Renal pelvis (tissue), 4 donors: ENCODE data around the gene DSTYK. TPM values are rescaled to one million over a fixed set of nuclear protein-coding genes. Genes with fewer than 3 reads are reported as not detected.
"Not testable (repeated sequence)": the region's sequence is repeated elsewhere in the genome, so short reads cannot be mapped to it uniquely, and the experiment has no call there.

Experiments
- DNase-seq: peaks from one replicate; pipeline ENCODE4 v3.0.0-alpha.2; 2013
- polyA plus RNA-seq, 3 donors: library from polyadenylated mRNA; unstranded; fragments of 120-200 nt; gene quantifications; one replicate each; pipeline ENCODE4 v1.2.1, GENCODE V29; 2013; ENCODE audit not compliant: insufficient read length in 3 of 3

DSTYK gene
- polyA plus RNA-seq, 3 donors = 15.2 to 20.8 (median 18.0) TPM

DNA sequence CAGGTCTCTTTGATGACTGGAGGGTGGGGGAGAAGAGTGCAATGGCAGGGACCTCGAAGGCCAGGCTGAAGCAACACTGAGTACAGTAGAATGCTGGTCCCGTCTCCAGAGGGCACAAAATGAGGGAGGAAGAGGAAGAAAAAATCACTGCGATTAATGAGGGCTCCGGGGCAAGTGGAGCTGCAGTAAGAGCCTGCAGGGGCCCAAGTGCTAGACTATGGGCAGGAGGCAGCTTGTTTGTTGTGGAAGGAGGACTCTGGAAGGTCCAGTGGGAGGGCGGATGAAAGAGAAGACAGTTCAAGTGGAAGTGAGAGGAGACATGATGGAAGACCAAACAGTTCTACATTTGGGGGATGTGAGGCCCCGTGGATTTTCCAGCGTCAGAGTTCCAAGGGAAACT lies 33.6 kb upstream of the DSTYK start:
- no peak for DNase-seq

GRCh38 chr1:205244384-205244783 lies 32.9 kb upstream of the DSTYK start:
- no peak for DNase-seq

- no peak for DNase-seq
Measured at GRCh38 chr1:205243350-205244191, 32.1 kb upstream of the DSTYK start.

GRCh38 chr1:205241366-205242030 lies 30.0 kb upstream of the DSTYK start:
- no peak for DNase-seq

GRCh38 chr1:205240569-205240968 lies 29.1 kb upstream of the DSTYK start:
- no peak for DNase-seq

GRCh38 chr1:205240118-205240517 lies 28.6 kb upstream of the DSTYK start:
- DNase-seq = no peak

GRCh38 chr1:205239078-205239477 lies 27.6 kb upstream of the DSTYK start:
- DNase-seq = no peak

DNA sequence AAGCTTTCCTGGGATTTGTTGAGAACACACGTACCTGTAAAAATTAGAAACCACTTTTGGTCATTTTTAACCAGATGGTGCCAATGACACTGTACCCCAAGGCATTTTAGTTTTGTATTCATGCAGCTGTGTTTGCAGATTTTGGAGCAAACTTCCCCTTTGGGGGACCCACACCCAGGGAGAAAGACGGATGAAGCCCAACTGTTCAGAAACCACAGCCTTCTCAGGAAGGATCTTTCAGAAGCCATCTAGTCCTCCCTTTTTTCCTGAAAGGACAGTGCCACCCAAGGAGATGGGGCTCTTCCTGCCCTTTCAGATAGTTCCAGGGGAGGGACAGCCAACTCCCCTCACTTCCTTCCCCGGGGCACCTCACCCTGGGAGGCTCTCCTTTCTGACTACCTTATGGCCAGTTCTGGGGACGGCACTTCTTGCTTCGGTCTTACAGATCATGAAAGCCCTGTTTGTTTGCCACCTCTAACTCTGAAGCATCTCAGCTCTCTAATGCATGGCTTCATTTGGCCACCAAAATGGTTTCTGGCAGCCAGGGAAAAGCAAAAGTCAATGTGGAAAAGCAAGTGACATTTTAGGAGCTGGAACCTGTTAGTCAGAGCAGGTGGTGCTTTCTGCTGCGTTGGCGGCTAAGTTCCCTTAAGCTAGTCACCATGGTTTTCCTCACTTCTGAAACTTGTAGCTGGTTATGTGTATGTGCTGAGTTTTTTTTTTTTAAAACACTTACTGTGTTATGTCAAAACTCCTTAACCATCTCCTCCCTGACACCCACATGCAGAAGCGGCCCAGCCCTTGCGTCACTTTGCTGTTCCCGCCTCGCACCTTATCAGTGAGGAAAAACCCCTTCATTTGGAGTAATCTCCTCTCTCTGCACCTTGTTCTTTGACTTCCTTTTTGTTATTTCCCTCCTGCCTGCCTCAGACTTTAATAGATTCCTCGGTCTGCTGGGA lies 26.3 kb upstream of the DSTYK start:
- DNase-seq = no peak

DNA sequence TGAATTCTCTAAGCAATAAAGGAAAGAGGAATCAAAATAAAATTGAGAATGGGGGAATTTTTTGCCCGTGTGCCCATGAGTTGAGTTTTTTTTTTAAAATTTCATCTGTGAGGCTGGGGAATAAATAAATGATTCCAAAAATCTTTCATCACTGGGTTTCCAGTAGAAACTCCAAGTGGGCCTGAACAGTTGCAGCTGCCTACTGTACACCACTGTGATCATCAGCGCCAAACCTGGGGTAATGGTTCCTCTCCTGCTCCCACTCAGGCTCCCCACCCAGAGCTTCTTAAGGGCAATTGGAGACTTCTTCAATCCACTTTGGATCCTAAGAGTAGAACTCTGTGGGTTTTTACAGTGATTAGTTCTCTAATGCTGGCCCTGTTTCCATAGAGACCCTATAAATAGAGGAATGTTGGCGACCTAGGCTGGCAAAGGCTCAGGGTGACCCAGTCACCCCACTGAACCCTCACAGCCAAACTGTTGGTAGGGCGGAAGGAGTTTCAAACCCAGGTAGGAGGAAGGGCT lies 25.5 kb upstream of the DSTYK start:
- DNase-seq = no peak

- no peak for DNase-seq
Measured at GRCh38 chr1:205236526-205236925, 25.0 kb upstream of the DSTYK start.

DNA sequence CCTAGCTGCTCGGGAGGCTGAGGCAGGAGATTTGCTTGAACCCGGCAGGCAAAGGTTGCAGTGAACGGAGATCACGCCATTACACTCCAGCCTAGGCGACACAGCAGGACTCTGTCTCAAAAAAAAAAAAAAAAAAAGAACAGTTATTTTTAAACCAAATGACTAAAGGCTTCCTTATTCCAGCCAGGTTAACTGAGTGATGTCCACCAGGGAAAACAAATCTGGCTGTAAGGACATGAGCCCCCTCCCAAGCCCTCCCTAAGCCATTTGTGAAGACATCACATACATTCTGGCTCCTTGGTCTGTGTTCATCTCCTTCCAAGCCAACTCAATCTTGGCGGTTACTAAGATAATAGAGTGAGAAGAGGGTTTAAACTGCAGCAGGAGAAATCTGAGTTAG lies 24.4 kb upstream of the DSTYK start:
- no peak for DNase-seq

DNA sequence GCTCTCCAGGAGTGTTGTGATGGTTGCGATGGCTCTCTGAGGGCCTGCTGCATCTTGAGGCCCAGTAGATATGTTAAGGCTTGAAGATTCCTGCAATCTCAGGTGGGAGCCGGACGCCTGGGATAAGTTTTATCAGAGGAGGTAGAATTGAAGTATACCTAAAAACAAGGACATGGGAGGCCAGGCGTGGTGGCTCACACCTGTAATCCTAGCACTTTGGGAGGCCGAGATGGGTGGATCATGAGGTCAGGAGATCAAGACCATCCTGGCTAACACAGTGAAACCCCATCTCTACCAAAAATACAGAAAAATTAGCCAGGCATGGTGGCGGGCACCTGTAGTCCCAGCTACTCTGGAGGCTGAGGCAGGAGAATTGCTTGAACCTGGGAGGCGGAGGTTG lies 22.5 kb upstream of the DSTYK start:
- not testable (repeated sequence) for DNase-seq

GRCh38 chr1:205232945-205233397 lies 21.5 kb upstream of the DSTYK start:
- no peak for DNase-seq

DNA sequence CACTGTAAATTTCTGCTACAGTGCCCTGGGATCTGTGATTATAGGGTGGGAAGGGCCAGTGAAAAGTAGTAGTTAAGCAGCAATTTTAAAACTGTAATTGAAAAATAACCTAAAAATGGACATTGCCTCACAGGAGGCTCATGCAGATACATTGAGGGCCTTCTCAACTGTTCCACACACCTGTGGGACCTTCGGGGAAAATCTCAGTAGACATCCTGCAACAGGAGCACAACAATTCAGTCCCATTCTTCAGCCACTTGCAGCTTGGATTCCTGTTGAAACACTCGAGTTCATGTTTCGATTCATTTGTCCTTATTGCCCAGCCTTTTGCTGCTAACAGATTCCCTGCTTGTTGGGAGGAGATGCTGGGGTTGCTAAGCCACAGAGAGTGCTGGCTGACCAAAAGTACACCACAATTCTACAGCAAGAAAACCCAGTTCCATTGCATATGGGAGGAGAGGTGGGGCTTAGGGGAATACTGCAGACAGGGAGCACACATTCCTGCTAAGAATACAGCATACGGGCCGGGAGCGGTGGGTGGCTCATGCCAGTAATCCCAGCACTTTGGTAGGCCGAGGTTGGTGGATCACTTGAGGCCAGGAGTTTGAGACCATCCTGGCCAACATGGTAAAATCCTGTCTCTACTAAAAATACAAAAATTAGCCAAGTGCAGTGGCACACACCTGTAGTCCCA lies 20.8 kb upstream of the DSTYK start:
- DNase-seq = no peak

- no peak for DNase-seq
Measured at GRCh38 chr1:205230982-205231381, 19.5 kb upstream of the DSTYK start.

DNA sequence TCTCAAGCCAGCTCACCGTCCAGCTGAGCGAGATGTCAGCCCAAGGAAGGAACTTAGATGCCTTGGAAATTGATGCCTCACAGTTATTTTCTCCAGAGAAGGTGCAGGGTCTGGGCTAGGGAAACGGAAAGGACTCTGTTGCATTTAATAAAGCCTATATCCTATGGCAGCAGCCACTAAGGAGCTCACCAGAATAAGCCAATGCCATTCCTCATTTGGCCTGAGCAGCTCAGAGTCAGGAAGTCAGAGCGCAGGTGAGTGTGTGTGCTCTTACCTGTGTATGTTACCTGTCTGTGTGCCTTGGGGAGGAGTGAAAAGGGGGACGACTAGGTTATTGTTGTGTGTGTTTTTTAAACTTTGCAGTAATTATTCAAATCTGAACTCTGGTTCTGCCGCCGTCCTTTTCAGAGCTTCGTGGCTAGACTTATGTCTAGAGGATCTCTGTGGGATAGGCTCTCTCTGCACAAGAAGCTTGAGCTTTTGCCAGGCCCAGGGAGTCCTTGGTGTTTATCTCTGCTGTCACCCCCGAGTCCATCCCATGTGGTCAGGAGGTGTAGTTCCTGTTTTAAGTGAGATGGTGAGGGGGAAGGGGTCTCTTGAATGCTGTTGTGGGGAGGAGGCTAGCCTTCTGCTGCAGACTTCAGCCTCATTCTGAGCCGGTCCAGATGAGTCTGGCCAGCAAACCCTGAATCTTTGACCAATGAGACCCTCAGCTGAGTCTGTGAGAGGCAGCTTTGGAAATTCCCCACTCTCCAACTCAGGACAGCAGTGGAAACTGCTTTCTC lies 18.6 kb upstream of the DSTYK start:
- DNase-seq = no peak

- no peak for DNase-seq
Measured at GRCh38 chr1:205229399-205229871, 17.9 kb upstream of the DSTYK start.

DNA sequence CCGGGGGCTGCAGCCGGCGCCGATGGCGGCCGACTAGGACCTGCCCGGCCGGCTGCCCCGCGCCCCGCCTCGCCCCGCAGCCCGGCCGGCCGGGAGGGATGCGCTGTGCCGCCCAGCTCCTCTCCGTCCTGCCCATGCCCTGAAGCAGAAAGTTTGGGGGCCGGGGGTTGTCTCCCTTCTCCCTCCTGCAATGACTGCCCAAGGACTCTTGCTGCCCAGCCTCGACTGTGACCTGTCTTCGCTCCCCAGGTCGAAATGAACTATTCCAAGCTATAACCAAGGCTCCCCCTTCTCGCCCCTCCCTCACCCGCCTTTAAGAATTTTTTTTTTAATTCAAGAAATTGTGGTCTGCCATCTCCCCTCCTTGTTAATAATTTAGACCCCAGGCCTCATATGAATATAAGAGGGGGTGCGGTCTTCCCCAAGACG lies 16.6 kb upstream of the DSTYK start:
- DNase-seq = no peak

DNA sequence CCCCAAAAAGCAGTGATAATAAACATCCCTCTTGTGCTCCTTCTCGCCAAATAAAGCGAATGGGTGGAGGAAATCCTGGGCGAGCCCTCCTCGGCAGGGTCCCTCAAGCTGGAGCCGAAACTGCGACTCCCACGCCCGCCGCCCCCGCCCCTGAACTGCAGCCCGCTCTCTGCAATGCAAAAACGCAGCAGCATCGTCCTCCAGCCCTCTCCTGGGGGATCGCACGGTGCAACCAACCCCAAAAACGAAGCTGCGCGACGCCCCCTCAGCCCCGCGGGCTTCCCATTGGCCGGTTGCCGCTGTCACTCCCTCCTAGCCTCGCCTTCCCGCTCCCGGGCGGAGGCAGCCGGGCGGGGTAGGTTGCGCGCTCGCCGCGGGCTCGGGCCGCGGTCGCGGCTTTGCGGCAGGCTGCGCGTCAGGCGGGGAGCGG lies 16.1 kb upstream of the DSTYK start, which contains the start of gene TMCC2:
Gene TMCC2 (plus strand): TSS at position 363 of the 430 bp plus-strand sequence. CDS start 619 bp downstream, outside the sequence.
- DNase-seq = peak; percentile 94
